ENCODE results near the gene KNDC1. TPM values are rescaled to one million over a fixed set of nuclear protein-coding genes. Genes with fewer than 3 reads are reported as not detected.
"Not testable (repeated sequence)": the region's sequence is repeated elsewhere in the genome, so short reads cannot be mapped to it uniquely, and the experiment has no call there.

KNDC1 gene
- total RNA-seq, 2 donors from 2014 or later, result 0.07 TPM; not detected in 1

DNA sequence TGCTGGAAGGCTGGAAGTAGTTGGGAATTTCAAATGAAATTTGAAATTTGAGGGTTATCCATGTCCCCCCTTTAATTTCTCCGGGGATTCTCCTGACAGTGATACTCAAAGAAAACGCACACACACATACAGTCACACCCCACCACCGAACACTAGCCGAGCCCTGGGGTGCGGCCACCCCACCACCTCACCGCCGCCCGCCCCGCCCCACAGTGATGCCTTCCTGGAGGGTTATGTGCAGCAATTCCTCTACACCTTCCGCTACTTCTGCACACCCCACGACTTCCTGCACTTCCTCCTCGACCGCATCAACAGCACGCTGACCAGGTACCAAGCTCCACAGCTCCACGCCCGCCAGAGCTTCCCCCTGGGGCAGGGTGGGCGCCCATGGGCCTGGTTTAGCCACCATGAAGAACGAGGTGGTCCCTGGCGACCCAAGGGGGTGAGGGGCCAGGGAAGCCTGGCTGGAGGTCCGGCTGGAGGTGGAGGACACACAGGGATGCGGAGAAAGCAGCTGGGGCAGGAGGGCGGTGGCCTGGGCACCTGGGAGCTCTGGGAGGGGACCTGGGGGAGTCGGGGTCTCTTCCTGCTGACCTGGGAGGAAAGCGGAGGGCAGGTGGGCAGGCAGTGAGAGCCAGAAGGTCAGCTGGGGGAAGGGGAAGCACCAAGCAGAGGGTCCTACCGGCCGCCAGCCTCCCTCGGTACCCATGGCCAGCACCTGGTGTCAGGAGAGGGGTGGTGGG is 50.5 kb downstream of the KNDC1 start:
- ATAC-seq, result no peak
- no peak overlapping the region for H3K27ac Mint-ChIP-seq

DNA sequence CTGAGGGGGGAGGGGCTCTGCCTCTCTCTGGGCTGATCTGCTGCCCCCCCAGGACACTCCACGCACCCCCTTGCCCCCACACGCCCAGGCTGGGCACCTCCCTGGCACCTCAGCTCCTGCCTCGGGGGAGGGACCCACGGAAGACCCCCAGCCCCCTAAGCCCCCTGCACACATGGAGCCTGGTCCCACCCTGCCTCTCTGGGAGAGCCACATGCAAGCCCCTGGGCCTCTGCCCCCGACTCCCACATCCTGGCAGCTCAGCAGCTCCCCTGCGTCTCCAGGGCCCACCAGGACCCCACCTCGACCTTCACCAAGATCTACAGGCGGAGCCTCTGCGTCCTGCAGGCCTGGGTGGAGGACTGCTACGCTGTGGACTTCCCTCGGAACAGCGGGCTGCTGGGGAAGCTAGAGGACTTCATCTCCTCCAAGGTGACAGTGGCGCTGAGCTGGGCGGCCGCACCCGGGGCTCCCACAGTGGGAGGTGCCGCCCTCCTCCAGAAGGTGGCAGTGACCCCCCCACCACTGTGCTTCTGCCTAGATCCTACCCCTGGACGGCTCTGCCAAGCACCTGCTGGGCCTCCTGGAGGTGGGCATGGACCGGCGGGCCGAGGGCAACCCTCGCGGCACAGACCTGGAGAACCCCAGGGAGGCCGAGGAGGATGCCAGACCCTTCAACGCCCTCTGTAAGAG is 51.3 kb downstream of the KNDC1 start:
- Mint-ChIP-seq H3K27ac (no peak overlapping the region), H3K36me3 (no peaks in the 10 kb centered on the region), H3K9me3 (no peaks in the 10 kb centered on the region)
- ATAC-seq (no peak), DNase-seq (ENCODE audit: low spot score in 2 of 2) (no peak)

More for the DNA sequence above, 50.5 kb downstream of the KNDC1 start:
- no peak for DNase-seq (ENCODE audit: low spot score in 2 of 2)
- Mint-ChIP-seq H3K9me3 (no peaks in the 10 kb centered on the region), H3K36me3 (no peaks in the 10 kb centered on the region)

DNA sequence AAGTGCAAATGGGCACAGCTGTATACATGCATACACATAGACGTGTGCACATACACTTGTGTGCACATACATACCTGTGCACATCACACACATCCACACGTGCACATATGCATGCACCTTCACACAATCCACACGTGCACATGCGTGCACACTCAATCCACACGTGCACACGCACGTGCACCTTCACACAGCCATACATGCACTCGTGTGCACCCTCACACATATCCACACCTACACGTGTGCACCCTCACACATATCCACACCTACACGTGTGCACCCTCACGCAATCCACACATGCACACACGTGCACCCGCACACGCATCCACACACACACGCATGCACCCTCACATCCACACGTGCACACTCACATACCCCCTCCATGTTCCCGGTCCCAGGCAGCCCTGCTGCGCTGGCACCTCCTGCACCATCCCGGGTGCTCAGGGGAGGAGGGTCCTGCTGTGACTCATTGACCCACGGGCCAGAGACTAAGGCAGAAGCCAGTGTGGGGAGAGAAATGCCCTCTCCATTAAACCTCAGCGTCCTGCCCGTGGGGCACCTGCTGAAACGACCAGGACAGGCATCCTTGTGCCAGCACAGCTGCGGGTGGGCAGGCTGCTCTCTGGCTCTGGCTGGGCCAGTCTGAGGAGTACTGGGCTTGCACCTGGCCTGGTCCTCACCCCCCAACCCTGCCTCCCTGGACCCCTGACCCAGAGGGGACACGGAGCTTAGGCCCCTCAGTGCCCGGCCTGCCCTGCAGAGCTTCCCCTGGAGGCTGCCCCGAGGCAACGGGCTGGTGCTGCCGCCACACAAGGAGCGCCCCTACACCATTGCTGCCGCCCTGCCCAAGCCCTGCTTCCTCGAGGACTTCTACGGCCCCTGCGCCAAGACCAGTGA is 52.2 kb downstream of the KNDC1 start:
- ATAC-seq (no peak), DNase-seq (ENCODE audit: low spot score in 2 of 2) (no peak)
- H3K9me3 Mint-ChIP-seq, result no peaks in the 10 kb centered on the region
- H3K27ac Mint-ChIP-seq, result no peak overlapping the region
- no peaks in the 10 kb centered on the region for H3K36me3 Mint-ChIP-seq

DNA sequence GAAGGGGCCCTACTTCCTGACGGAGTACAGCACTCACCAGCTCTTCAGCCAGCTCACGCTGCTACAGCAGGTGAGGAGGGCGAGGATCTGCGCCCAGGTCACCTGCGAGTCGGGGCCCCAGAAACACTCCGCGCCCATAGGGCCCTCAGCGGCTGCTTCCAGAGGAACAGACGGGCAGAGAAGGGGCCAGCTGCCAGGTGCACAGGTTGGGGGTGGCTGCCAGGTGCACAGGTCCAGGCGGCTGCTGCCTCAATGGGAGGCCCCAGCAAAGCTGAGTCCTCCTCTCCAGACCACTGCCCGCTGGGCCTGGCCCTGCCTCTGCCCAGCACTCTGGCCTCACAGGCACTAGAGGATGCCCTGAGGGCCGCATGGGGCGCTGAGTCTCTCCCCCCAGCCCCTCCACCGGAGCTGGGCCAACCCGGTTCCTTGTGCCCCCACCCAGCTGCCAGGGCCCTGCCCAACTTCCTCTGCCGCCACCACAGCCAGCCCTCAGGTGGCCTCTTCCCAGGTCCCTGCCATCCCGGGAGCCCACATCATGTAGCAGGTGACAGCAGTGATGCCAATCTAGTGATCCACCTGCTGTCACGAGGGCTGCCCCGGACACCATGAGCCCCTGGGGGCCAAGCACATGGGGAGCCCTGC is 53.0 kb downstream of the KNDC1 start:
- Mint-ChIP-seq H3K36me3 (no peaks in the 10 kb centered on the region), H3K27ac (no peak overlapping the region), H3K9me3 (no peaks in the 10 kb centered on the region)
- DNase-seq (ENCODE audit: low spot score in 2 of 2), result no peak
- no peak for ATAC-seq

DNA sequence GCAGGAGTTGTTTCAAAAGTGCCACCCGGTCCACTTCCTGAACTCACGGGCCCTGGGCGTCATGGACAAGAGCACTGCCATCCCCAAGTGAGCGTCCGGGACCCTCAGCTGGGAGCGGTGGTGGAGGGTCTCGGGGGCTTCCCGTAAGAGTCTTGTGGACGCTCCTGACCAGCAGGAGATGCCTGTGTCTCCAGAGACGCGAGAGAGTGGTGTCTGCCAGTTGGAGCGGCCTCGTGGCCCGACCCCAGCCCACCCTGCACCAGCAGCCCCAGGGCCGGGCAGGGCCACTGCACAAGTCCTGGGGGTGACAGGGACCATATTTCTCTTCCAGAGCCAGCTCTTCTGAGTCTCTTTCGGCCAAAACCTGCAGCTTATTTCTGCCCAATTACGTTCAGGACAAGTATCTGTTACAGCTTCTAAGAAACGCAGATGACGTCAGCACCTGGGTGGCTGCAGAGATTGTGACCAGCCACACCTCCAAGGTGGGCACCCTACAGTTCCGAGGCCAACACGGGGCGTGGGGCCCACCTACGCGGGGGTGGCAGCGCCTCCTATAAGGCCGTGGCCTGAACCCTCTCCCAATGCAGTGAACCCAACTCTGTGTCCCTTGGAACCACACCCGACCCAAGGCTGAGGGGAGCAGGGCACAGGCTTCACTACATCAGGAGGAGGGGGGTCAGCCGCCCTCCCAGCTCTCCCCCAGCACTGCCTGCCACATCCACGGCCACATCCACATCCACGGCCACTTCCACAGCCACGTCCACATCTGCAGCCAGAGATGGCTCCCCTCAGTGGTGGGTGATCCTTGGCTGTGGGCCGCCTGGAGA is 53.8 kb downstream of the KNDC1 start:
- no peak for ATAC-seq
- no peak overlapping the region for H3K27ac Mint-ChIP-seq
- no peaks in the 10 kb centered on the region for H3K36me3 Mint-ChIP-seq
- H3K9me3 Mint-ChIP-seq, result no peaks in the 10 kb centered on the region
- DNase-seq (ENCODE audit: low spot score in 2 of 2), result no peak

DNA sequence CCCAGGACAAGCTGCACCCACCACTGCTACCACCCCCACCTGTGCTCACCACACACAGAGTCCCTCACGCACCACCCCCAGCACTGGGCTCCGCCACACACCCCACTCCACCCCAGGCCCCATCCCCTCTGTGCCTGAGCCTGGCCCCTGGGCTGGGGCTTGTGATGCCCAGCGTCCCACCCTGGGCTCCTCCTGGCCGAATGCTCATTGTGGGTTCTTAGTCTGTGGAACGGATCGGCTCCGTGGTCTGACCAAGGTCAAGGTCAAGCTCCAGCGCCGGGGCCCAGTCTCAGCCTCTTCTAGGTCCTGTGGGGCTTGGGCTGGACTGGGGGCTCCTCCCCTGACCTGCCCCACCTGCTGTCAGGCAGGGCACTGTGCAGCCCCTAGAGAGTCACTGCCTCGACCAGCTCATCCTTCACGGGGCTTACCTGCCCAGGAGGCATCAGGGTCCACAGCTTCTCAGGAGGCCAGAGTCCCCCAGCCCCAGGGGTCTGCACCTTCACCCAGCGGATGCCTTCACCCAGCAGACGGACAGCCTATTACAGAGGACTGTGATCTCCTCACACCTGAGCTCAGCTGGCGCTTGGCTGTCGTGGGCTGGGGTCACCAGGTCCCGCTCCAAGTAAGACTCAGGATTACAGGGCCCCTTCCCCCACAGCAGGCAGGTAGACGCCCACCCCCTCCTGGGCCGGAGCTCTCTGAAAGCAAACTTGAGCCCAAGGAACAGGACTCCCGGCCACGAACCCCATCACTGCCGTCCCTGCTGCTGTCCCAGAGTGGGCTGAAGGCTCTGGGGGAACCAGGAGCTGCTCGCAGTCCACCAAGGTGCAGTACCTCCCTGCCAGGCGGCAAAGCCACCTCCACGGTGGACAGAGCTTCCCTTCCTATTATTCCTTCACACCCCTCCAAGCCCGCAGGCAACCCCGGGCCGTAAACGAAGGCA is 54.7 kb downstream of the KNDC1 start:
- no peaks in the 10 kb centered on the region for H3K36me3 Mint-ChIP-seq
- H3K9me3 Mint-ChIP-seq, result no peaks in the 10 kb centered on the region
- no peak overlapping the region for H3K27ac Mint-ChIP-seq
- DNase-seq (ENCODE audit: low spot score in 2 of 2) (no peak), ATAC-seq (no peak)

DNA sequence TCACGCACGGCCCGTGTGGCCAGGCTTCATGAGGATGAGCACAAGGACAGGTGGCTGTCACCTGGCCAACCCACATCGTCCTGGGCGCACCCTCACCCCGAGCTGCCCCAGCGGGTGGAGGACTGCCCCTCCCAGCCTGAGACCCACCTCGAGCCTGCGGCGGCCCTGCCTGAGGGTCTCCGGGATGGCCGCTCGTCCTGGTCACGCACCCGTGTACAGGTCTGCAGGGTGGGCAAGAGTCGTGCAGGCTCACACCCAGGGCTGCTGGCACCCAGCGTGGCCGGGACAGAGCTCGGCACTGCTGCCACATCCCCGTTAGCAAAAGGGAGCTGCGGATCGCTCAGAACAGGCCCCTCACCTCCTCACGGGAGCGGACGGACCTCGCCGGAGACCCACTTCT is 55.6 kb downstream of the KNDC1 start:
- H3K9me3 Mint-ChIP-seq, result no peaks in the 10 kb centered on the region
- H3K27ac Mint-ChIP-seq, result no peak overlapping the region
- ATAC-seq, result no peak
- DNase-seq (ENCODE audit: low spot score in 2 of 2), result no peak
- no peaks in the 10 kb centered on the region for H3K36me3 Mint-ChIP-seq

DNA sequence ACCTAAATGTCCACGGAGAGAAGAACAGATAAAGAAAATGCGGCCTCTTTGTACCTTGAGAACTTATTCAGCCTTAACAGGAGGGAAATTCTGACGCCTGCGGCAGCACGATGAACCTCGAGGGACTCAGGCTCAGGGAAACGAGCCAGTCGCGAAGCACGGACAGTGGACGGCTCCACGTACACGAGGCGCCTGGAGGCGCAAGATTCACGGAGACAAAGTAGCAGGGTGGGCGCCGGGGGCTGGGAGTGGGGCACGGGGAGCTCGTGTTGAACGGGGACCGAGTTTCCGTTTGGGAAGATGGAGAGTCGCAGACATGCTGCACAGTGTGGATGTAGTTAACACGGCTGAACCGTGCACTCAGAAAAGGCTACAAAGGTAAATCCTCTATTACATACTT is 56.8 kb downstream of the KNDC1 start:
- no peak overlapping the region for H3K27ac Mint-ChIP-seq
- H3K36me3 Mint-ChIP-seq, result no peaks in the 10 kb centered on the region

DNA sequence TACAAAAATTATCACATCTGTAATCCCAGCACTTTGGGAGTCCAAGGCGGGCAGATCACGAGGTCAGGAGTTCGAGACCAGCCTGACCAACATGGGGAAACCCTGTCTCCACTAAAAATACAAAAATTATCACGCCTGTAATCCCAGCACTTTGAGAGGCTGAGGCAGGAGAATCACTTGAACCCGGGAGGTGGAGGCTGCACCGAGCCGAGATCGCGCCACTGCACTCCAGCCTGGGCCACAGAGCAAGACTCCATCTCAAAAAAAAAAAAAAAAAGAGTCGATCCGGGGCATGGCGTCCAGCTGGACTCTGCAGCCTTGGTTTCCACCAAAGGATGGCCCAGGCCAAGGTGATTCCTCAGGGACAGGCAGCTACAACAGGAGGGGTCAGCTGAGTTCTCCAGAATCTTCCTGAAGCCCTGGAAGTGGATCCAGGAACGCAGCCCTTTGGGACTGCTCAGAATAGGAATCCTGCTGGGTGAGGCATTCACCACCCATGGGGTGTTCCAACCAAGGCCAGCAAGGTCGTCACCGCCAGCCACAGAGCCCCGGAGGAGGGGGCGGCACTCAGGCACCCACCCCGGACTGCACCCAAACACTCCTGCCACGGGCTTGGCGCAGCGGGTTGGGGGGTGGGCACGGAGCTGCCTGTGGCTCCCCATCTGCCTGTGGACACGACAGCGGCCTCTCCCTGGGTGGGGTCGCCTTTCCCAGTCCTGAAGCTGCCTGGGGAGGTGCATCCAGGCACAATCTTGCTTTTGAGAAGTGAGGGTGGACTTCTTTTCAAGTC is 58.0 kb downstream of the KNDC1 start:
- DNase-seq (ENCODE audit: low spot score in 2 of 2) (no peak), ATAC-seq (no peak)
- H3K9me3 Mint-ChIP-seq, result no peaks in the 10 kb centered on the region
- no peak overlapping the region for H3K27ac Mint-ChIP-seq
- H3K36me3 Mint-ChIP-seq, result no peaks in the 10 kb centered on the region

More for the DNA sequence above, 56.8 kb downstream of the KNDC1 start:
- ATAC-seq (no peak), DNase-seq (ENCODE audit: low spot score in 2 of 2) (no peak)
- no peaks in the 10 kb centered on the region for H3K9me3 Mint-ChIP-seq

DNA sequence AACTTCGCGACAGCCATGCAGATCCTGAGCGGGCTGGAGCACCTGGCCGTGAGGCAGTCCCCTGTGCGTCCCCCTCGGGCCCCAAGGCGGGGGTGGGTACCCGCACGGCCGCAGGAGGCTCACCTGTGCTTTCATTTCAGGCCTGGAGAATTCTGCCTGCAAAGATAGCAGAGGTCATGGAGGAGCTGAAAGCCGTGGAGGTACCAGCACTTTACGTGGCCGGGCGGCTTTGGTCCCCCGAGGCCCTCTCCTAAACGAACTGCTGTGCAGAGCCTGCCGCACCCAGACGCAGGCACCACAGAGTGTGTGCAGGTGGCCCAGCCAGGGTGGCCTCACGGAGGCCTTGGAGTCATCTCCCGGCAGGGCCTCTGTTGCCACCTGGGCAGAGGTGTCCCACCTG is 58.9 kb downstream of the KNDC1 start:
- ATAC-seq (no peak), DNase-seq (ENCODE audit: low spot score in 2 of 2) (no peak)
- no peaks in the 10 kb centered on the region for H3K9me3 Mint-ChIP-seq
- H3K27ac Mint-ChIP-seq, result no peak overlapping the region
- H3K36me3 Mint-ChIP-seq, result no peaks in the 10 kb centered on the region

DNA sequence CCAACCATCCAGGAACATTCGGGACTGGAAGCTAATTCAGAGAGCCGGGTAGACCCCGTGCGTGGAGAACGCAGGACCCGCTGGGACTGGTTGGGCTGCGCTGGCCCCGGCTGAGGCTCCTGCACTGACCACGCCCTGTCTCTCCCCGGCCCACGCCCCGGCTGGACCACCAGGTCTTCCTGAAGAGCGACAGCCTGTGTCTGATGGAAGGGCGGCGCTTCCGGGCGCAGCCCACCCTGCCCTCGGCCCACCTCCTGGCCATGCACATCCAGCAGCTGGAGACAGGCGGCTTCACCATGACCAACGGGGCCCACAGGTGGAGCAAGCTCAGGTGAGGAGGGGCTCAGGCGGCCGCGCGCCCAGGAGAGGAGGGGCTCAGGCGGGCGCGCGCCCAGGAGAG is 59.8 kb downstream of the KNDC1 start:
- Mint-ChIP-seq H3K36me3 (no peaks in the 10 kb centered on the region), H3K9me3 (no peaks in the 10 kb centered on the region), H3K27ac (no peak overlapping the region)
- DNase-seq (ENCODE audit: low spot score in 2 of 2), result no peak
- no peak for ATAC-seq

DNA sequence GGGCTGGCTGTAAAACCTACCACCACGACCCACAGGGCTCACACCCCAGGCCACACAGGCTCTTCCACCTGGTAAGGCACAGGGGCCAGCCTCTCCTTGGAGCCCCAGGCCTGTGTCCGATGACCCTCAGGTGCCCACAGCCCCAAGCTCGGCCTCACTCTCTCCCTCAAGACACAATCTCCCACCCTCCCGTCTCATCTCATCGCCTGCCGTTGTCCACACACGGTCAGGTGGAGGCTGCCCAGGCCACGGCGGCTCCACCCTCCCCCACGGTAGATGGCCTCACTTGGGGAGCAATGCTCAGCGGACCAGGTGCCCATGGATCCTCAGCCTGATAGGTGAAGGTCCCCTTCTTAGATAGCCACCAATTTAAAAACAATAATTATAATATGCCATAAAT is 61.3 kb downstream of the KNDC1 start:
- DNase-seq (ENCODE audit: low spot score in 2 of 2) (no peak), ATAC-seq (no peak)
- Mint-ChIP-seq H3K27ac (no peak overlapping the region), H3K9me3 (no peaks in the 10 kb centered on the region), H3K36me3 (no peaks in the 10 kb centered on the region)

DNA sequence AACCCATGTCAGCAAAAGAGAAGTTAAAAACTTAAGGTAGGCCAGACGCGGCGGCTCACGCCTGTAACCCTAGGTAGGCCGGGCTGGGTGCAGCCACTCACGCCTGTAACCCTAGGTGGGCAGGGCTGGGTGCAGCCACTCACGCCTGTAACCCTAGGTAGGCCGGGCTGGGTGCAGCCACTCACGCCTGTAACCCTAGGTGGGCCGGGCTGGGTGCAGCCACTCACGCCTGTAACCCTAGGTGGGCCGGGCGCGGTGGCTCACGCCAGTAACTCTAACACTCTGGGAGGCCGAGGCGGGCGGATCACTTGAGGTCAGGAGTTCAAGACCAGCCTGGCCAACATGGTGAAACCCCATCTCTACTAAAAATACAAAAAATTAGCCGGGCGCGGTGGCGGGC is 61.7 kb downstream of the KNDC1 start:
- not testable (repeated sequence) for H3K9me3 Mint-ChIP-seq; H3K36me3 Mint-ChIP-seq; DNase-seq (ENCODE audit: low spot score in 2 of 2); H3K27ac Mint-ChIP-seq; ATAC-seq

DNA sequence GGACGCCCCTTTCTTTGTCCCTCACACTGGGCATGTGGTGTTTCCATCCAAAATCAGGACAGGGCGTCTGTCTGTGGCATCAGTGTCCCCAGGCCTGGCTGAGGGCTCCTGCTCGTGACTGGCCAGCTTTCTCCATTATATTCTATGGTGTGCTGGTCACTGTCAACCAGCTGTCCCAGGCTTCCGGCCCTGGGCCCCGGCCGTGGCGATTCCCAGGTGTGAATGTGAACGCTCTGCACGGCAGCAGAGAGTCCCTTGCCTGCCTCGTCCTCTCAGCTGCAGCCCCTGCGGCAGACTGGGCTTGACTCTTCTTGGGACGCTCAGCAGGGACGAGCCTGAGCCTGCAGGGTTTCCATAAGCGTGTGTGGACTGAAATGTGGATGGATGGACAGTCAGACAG is 64.1 kb downstream of the KNDC1 start:
- no peak for ATAC-seq

More for the DNA sequence above, 64.1 kb downstream of the KNDC1 start:
- DNase-seq (ENCODE audit: low spot score in 2 of 2), result no peak
- H3K27ac Mint-ChIP-seq, result peak overlapping the region in 1 of 2 donors; percentile 89
- no peaks in the 10 kb centered on the region for H3K9me3 Mint-ChIP-seq
- peaks cover 1 to 5% of the 10 kb centered on the region in 2 donors for H3K36me3 Mint-ChIP-seq

All from activated naive CD4-positive, alpha-beta T cell treated with anti-CD3 and anti-CD28 coated beads, Interleukin-2, amount 50 U/mL, for 72 hours (primary cell).